HepG2 (cell line): ENCODE measurements around the gene SLC35D2. TPM values are rescaled to one million over a fixed set of nuclear protein-coding genes. Genes with fewer than 3 reads are reported as not detected.
A peak's percentile ranks its signal among the peaks of the same experiment; 100 is the strongest.

Experiments used
- CREM ChIP-seq, 2 experiments: sonication (generic) in 1 of 2; formaldehyde crosslinking in 1 of 2; IDR thresholded peaks; 2 replicates each; pipeline versions ENCODE4 v1.4.0 to v1.6.1; 2016 to 2020; ENCODE audit warnings: antibody characterized with exemption in 1 of 2, mild to moderate bottlenecking in 1 of 2, missing genetic modification reagents in 1 of 2
- DR1 ChIP-seq: sonication (generic); formaldehyde crosslinking; IDR thresholded peaks from 2 replicates; pipeline ENCODE4 v1.8.0; 2021; ENCODE audit warnings: mild to moderate bottlenecking, missing genetic modification reagents, inconsistent platforms
- ELF3 ChIP-seq: IDR thresholded peaks from 2 replicates; pipeline ENCODE4 v1.6.1; 2016; ENCODE audit warnings: missing genetic modification reagents, missing compliant biosample characterization
- ETV5 ChIP-seq: IDR thresholded peaks from 2 replicates; pipeline ENCODE4 v1.6.1; 2018; ENCODE audit warnings: missing biosample characterization, missing genetic modification reagents, inconsistent platforms, borderline replicate concordance
- GATA4 ChIP-seq: sonication (generic); IDR thresholded peaks from 2 replicates; pipeline ENCODE4 v1.6.1; 2016; ENCODE audit warnings: antibody characterized with exemption, low read depth, borderline replicate concordance
- HNRNPH1 ChIP-seq: fragments of 200-400 bp; formaldehyde crosslinking; optimal IDR thresholded peaks from 2 replicates; pipeline ENCODE3; 2017; ENCODE audit warnings: mild to moderate bottlenecking, low read depth, low read length
- ISX ChIP-seq: sonication (generic); formaldehyde crosslinking; conservative IDR thresholded peaks from 2 replicates; pipeline ENCODE4 v1.5.0; 2020; ENCODE audit warnings: missing genetic modification reagents
- MEIS2 ChIP-seq: sonication (generic); formaldehyde crosslinking; IDR thresholded peaks from 2 replicates; pipeline ENCODE4 v1.9.0; 2021; ENCODE audit warnings: mild to moderate bottlenecking, missing genetic modification reagents
- MNT ChIP-seq: fragments of 450-650 bp; IDR thresholded peaks from 2 replicates; pipeline ENCODE4 v1.6.1; 2016
- NCOR1 ChIP-seq: fragments of 200-600 bp; sonication (generic); IDR thresholded peaks from 2 replicates; pipeline ENCODE4 v1.7.0; 2017; ENCODE audit warnings: antibody characterized with exemption, low read length, borderline replicate concordance
- NFATC3 ChIP-seq: sonication (generic); formaldehyde crosslinking; IDR thresholded peaks from 2 replicates; pipeline ENCODE4 v1.5.1; 2020; ENCODE audit warnings: mild to moderate bottlenecking, missing genetic modification reagents
- NRL ChIP-seq: sonication (generic); formaldehyde crosslinking; IDR thresholded peaks from 2 replicates; pipeline ENCODE4 v1.5.0; 2020; ENCODE audit warnings: missing genetic modification reagents, mild to moderate bottlenecking, moderate library complexity, borderline replicate concordance
- POLR2G ChIP-seq: fragments of 200-400 bp; formaldehyde crosslinking; IDR thresholded peaks from 2 replicates; pipeline ENCODE4 v1.6.1; 2018; ENCODE audit warnings: mild to moderate bottlenecking, low read depth, low read length, moderate library complexity
- SKIL ChIP-seq: sonication (generic); formaldehyde crosslinking; IDR thresholded peaks from 2 replicates; pipeline ENCODE4 v1.8.0; 2022; ENCODE audit warnings: missing genetic modification reagents, mild to moderate bottlenecking, moderate library complexity, borderline replicate concordance
- SMARCE1 ChIP-seq: fragments of 450-650 bp; IDR thresholded peaks from 2 replicates; pipeline ENCODE4 v1.6.1; 2017; ENCODE audit warnings: borderline replicate concordance
- SP5 ChIP-seq: IDR thresholded peaks from 2 replicates; pipeline ENCODE4 v1.6.1; 2016; ENCODE audit warnings: low read depth, borderline replicate concordance
- TBP ChIP-seq: sonication (generic); formaldehyde crosslinking; IDR thresholded peaks from 2 replicates; pipeline ENCODE4 v1.5.0; 2020; ENCODE audit warnings: missing genetic modification reagents
- TFDP2 ChIP-seq: sonication (generic); formaldehyde crosslinking; IDR thresholded peaks from 2 replicates; pipeline ENCODE4 v1.4.0; 2020; ENCODE audit warnings: missing genetic modification reagents
- YEATS2 ChIP-seq: sonication (generic); formaldehyde crosslinking; IDR thresholded peaks from 2 replicates; pipeline ENCODE4 v1.4.0; 2020; ENCODE audit warnings: missing genetic modification reagents, borderline replicate concordance
- ZFP41 ChIP-seq: sonication (generic); formaldehyde crosslinking; IDR thresholded peaks from 2 replicates; pipeline ENCODE4 v1.4.0; 2020; ENCODE audit warnings: mild to moderate bottlenecking, missing genetic modification reagents, borderline replicate concordance
- ZNF280D ChIP-seq: sonication (generic); formaldehyde crosslinking; IDR thresholded peaks from 2 replicates; pipeline ENCODE4 v1.5.1; 2020; ENCODE audit warnings: mild to moderate bottlenecking, missing genetic modification reagents
- ZNF546 ChIP-seq: sonication (generic); formaldehyde crosslinking; conservative IDR thresholded peaks from 2 replicates; pipeline ENCODE4 v1.8.1; 2023; ENCODE audit warnings: mild to moderate bottlenecking, missing genetic modification reagents
- polyA plus RNA-seq, 8 experiments: library from polyadenylated mRNA; depleted of rRNA in 3 of 8; stranded (reverse) in 7 of 8; unstranded in 1 of 8; fragments of >200 nt; fragmentation: Illumina TruSeq in 4 of 8; extraction: Trizol in 4 of 8; gene quantifications; 2 replicates each; pipeline versions ENCODE4 v1.2.1 to v1.2.3, GENCODE V29; 2011 to 2016; ENCODE audit warnings: low read depth in 4 of 8, missing spikeins in 1 of 8, mixed read lengths in 1 of 8; ENCODE audit not compliant: insufficient read depth in 1 of 8
- total RNA-seq, 5 experiments: library from RNA; depleted of rRNA; stranded (reverse); fragments of >200 nt; fragmentation: Illumina TruSeq; extraction: Trizol; gene quantifications; 2 replicates each; pipeline ENCODE4 v1.2.3, GENCODE V29; 2016; ENCODE audit warnings: low read depth in 1 of 5

Gene SLC35D2
- total and polyA plus RNA-seq, 2 of the 13 experiments (the other 11 are each of a cell fraction or from before 2014, with no cell fraction given) = 96.2 to 103 TPM

GRCh38 chr9:96420468-96421219, 37.1 kb upstream of the SLC35D2 start (continued):
- TF ChIP-seq GATA4 (peak; percentile 21; the same call in 1 of the 2 replicates), ELF3 (CRISPR knock-in tag) (peak; percentile 69), ISX (CRISPR knock-in tag) (no peak), NRL (CRISPR knock-in tag) (no peak), MEIS2 (CRISPR knock-in tag) (peak; percentile 18; the same call in 1 of the 2 replicates), MNT (peak; percentile 48), POLR2G (no peak), ETV5 (CRISPR knock-in tag) (peak; percentile 83; the same call in 1 of the 2 replicates), DR1 (CRISPR knock-in tag) (no peak), ZNF280D (peak; percentile 48; the same call in 1 of the 2 replicates), TBP (CRISPR knock-in tag) (no peak), SP5 (CRISPR knock-in tag) (peak; percentile 70; the same call in 1 of the 2 replicates), SKIL (CRISPR knock-in tag) (peak; percentile 72; the same call in 1 of the 2 replicates), HNRNPH1 (no peak), NCOR1 (peak; percentile 35; the same call in 1 of the 2 replicates), ZNF546 (no peak), YEATS2 (peak; percentile 17; the same call in 1 of the 2 replicates), NFATC3 (no peak), ZFP41 (no peak), TFDP2 (CRISPR knock-in tag) (peak; percentile 17; the same call in 1 of the 2 replicates), SMARCE1 (no peak), CREM (IDR thresholded peaks at IDR 0.05) (peak; percentile 74; the same call in 1 of the 2 replicates), CREM (CRISPR knock-in tag; IDR thresholded peaks at IDR 0.05) (no peak)
